ENCODE results near the gene ABCC1. TPM values are rescaled to one million over a fixed set of nuclear protein-coding genes. Genes with fewer than 3 reads are reported as not detected.
"Not testable (repeated sequence)": the region's sequence is repeated elsewhere in the genome, so short reads cannot be mapped to it uniquely, and the experiment has no call there.

The ABCC1 gene
- polyA plus RNA-seq, 12 donors, result 4.6 to 15.8 (median 5.1) TPM; not detected in 1

- no peak for DNase-seq
Measured at GRCh38 chr16:15942931-15943690, 6.3 kb upstream of the ABCC1 start.

DNA sequence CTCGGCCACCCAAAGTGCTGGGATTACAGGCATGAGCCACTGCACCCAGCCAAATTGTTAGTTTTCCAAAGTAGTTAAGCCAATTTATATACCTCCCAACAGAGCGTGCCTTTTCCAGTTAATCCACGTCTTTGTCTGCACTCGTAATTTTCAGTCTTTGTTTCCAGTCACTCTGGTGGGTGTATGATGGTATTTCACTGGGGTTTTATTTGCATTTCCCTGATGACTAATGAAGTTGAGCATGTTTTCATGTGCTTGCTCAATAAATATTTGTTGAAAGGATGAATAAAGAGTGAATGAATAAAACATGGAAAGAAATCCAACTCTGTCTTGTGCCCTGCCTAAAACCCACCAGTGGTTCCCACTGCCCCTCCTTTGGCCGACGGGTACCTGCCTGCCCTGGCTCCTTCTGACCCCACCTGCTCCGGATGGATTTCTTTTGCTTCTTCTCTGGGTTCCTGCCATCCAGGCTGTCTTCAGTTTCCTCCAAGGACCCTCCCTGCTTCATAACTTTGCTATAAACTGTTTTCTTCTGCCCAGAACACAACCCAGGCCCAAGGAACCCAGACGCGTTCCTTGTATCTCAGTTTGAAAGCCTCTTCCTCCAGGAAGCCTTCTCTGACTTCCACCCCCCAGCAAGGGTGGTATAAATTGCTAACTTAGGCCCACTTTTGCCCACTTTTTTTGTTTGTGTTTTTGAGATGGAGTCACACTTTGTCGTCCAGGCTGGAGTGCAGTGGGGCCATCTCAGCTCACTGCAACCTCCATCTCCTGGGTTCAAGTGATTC is 3.0 kb upstream of the ABCC1 start:
- no peak for DNase-seq

GRCh38 chr16:15947983-15948509 is 1.4 kb upstream of the ABCC1 start:
- DNase-seq, result no peak

- no peak for DNase-seq
Measured at GRCh38 chr16:15948532-15949209, 745 bp upstream of the ABCC1 start.

GRCh38 chr16:15950161-15950854 is 892 bp downstream of the ABCC1 start:
- no peak for DNase-seq

DNA sequence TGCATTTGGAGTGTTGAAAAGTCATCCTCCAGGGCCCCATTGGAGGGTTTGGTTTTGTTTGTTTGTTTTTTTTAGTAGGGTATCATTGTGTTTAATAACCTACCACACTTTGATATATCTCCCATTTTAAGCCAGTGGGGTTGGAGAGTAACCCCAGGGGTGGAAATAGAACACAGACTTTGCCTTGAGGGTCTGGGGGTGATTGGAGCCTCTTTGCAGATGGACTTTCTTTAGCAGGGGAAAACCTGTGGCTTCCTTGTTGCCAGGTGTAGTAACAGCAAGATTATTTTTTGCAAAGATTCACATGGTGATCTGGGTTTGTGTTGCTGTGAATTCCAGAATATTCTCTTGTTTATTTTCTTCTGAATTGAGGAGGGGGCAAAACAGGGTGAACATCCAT is 1.5 kb downstream of the ABCC1 start:
- no peak for DNase-seq

GRCh38 chr16:15951852-15952251 is 2.4 kb downstream of the ABCC1 start:
- DNase-seq, result no peak

- no peak for DNase-seq
Measured at GRCh38 chr16:15952265-15952711, 2.9 kb downstream of the ABCC1 start.

GRCh38 chr16:15953477-15953876 is 4.1 kb downstream of the ABCC1 start:
- DNase-seq, result no peak

- no peak for DNase-seq
Measured at GRCh38 chr16:15953929-15954813, 4.8 kb downstream of the ABCC1 start.

DNA sequence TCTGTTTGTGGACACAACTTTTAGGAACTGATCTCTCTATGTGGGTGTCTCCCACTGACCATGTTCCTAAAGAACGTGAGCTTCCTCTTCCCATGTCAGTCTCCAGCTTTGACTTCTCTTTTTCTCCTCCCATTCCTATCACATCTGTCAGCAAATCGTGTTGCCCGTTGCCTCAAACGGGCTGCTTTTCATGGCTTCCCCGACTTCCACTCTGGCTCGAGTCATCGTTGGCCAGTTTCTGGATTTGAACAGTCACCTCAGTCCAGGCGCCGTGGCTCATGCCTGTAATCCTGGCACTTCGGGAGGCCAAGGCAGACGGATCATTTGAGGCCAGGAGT is 5.4 kb downstream of the ABCC1 start:
- DNase-seq, result no peak

GRCh38 chr16:15955425-15955824 is 6.0 kb downstream of the ABCC1 start:
- DNase-seq, result no peak

- DNase-seq, result not testable (repeated sequence)
Measured at GRCh38 chr16:15956106-15956505, 6.7 kb downstream of the ABCC1 start.

GRCh38 chr16:15958703-15959348 is 9.4 kb downstream of the ABCC1 start:
- DNase-seq, result no peak

DNA sequence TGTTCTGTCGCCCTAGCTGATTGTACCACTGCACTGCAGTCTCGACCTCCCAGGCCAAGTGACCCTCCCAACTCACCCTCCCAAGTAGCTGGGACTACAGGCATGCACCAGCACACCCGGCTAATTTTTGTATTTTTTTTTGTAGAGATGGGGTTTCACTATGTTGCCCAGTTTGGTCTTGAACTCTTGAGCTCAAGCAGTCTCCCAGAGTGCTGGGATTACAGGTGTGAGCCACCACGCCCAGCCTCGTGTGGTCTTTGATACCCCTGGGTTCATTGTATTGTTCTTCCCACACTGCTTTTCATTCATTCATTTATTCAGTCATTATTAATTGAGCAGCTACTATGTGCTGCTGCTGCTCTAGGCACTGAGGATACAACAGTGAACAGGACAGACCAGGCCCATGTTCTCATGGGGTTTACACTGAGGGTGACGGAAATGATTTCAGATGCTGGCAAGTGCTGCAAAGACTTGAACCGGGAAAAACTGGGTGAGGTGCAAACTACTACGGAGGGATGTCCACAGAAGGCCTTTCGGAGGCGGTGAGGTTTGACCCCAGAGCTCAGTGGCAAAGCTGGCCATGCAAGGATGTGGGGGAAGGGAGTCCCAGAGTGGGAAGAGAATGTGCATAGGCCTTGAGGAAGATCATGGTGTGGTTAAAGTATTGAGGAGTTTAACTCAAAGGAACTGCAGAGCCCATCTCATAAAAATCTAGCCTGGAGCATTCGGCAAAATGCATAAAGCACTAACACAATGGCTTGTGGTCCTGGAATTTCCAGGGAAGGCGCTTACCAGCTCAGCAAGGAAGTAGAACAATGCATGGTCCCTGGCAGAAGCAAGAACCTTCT is 10.9 kb downstream of the ABCC1 start:
- DNase-seq, result no peak

DNA sequence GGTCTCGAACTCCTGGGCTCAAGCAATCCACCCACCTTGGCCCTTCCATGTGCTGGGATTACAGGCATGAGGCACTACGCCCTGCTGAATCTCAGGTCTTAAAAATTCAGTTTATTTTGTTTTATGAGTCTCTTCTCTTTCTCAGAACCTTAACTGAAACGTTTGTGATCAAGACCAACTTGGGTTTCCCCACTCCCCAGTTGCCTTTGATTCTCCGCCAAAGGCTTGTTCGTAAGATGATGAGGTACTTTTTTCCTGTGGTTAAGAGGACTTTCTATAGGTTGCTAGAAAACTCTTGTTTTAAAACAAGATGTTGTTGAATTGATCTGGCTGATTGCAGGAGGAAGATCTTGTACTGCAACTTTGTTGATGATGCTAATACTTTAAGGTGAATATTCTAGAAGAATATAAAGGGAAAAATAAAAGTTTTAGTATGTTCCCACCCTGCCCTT is 11.7 kb downstream of the ABCC1 start:
- DNase-seq, result no peak

- no peak for DNase-seq
Measured at GRCh38 chr16:15961571-15962090, 12.2 kb downstream of the ABCC1 start.

DNA sequence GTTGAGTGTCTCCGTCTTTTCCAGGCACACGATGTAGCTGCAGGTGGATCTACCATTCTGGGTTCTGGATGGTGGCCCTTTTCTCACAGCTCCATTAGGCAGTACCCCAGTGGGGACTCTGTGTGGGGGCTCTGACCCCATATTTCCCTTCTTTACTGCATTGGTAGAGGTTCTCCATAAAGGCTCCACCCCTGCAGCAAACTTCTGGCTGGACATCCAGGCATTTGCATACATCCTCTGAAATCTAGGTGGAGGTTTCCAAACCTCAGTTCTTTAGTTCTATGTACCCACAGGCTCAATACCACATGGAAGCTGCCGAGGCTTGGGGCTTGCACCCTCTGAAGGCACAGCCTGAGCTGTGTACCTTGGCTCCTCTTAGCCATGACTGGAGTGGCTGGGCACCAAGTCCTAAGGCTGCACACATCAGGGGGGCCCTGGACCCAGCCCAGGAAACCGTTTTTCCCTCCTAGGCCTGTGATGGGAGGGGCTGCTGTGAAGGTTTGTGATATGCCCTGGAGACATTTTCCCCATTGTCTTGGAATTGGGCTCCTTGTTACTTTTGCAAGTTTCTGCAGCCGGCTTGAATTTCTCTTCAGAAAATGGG is 14.0 kb downstream of the ABCC1 start:
- no peak for DNase-seq

All from muscle of arm (tissue), 12 donors.